HG03060 (cell line): ENCODE measurements around the gene CATSPERB.
"Not testable (repeated sequence)": the region's sequence is repeated elsewhere in the genome, so short reads cannot be mapped to it uniquely, and the experiment has no call there.

Experiments used
- ATAC-seq: cut with Tn5 transposase; IDR thresholded peaks from one replicate; pipeline ENCODE4 v1.9.1; 2021; ENCODE audit warnings: low read depth, moderate number of reproducible peaks; ENCODE audit not compliant: unreplicated experiment

CATSPERB gene

GRCh38 chr14:91732859-91733477 lies 1.1 kb upstream of the CATSPERB start:
- ATAC-seq: no peak

DNA sequence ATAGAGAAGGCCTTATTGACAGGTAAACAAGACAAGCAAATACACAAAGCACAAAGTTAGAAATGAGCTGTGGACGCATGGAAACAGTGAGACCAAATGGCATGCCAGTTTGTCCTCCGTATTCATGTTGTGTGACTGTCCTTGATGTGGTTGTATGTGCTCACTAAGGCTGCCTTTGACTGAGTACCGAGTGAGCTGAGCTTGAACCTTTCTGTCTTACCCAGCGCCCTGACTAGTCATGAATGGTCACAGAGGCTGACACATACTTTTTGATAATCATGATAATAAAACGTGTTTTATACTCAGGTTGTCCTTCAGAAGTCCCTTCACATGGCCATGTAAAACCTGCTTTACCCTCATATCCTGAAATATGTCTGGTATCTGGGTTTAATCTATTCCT lies 553 bp upstream of the CATSPERB start:
- ATAC-seq: no peak

- ATAC-seq: no peak
Measured at GRCh38 chr14:91731018-91731417, 868 bp downstream of the CATSPERB start.

- ATAC-seq: no peak
Measured at GRCh38 chr14:91729756-91730155, 2.1 kb downstream of the CATSPERB start.

GRCh38 chr14:91728616-91729183 lies 3.2 kb downstream of the CATSPERB start:
- no peak for ATAC-seq

DNA sequence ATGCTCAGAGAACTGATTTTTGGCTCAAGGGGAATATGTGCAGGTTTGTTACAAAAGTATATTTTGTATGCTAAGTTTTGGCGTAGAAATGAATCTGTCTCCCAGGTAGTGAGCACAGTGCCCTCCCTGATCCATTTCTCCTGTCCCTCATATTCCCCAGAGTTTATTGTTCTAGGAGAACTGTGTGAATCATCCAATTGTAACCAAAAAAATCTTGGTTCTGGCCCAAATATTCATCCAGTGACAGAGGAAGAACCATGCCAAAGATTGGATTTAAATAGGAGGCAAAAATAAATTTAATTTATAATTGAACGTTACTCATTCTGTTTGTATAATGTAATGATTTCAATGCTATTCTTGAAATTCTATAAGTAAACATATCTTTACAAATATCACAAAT lies 4.8 kb downstream of the CATSPERB start:
- ATAC-seq: no peak

DNA sequence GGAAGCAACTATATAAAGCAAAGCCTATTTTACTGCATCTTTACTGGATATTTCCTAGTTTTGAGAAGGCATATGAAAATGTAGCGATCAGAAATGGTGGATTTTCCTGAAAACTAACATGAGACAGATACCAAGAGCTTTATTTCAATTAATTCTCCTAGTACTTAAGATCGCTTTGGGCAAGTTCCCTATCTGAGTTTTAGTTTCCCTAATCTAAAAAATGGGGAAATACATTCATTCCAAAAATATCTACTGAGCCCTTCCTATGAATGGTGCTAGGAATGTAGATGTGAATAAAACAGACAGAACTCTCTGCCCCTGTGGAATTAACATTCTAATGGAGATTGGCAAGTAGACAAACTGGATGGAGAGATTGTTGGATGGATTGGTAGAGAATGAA lies 8.4 kb downstream of the CATSPERB start:
- ATAC-seq: no peak

GRCh38 chr14:91722386-91722785 lies 9.5 kb downstream of the CATSPERB start:
- no peak for ATAC-seq

GRCh38 chr14:91719839-91720238 lies 12.0 kb downstream of the CATSPERB start:
- ATAC-seq: no peak

DNA sequence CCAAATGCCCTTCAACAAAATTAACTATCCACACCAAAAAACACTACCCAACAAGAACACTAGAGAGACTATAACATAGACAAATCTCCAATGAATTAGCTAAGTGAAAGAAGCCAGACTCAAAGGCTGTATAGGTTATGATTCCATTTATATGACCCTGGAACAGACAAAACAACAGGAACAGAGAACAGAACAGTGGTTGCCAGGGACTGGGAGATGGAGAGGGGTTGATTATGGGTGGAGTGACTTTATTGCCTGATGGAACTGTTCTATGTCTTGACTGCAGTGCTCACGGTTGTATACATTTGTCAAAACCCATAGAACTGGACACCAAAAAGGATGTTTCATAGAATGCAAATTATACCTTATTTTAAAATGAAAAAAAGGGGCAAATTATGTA lies 14.9 kb downstream of the CATSPERB start:
- no peak for ATAC-seq

DNA sequence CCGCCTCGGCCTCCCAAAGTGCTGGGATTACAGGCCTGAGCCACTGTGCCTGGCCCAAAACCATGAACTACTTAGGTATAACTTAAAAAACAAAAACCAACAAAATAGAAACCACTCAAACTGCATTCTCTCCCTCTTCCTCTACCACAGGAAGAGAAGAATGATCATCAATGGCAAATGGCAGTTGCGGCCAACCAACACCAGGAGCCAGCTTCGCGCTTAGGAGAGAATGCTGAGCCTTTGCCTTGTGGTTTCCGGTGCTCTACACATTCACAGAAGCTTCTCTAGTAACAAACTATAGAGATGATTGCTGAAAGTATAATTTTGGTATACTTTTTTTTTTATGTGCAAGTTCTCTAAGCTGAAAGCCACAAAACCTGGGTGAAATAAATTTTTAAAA lies 17.1 kb downstream of the CATSPERB start:
- ATAC-seq: no peak

GRCh38 chr14:91708795-91709194 lies 23.1 kb downstream of the CATSPERB start:
- no peak for ATAC-seq

DNA sequence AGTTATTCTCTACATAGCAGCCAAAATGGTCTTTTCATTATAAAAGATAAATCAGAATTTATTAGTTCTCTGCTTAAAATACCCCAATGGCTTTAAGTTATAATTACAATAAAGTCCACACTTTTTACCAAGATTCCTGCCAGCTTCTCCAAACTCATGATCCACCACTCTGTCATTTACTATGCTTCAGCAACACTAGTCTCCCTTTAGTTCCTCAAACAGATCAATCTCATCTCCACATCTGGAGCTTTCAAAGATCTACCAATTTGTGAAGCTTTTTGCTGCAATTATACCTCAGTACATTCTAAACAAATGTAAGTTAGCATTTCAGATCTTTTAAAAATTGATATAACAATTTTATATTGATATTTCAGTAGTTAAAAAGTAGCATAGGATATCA lies 24.9 kb downstream of the CATSPERB start:
- no peak for ATAC-seq

DNA sequence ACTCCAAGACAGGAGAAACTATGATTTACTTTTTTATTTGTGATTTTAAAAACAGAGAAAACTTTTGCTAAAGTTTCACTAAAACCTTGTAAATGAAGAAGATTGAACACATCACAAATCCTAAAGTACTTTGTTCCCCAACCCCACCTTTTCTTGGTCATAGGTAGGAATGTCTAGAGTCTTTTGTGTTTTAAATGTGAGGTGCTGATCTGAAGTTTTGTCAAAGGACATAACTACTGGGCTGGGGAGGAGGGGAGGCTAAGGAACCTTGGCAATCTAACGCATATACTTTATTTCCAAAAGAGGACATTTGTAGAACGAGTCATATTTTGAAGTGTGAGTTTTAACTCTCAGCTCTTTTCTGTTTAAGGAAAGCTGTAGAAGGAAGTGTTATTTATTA lies 37.2 kb downstream of the CATSPERB start:
- no peak for ATAC-seq

DNA sequence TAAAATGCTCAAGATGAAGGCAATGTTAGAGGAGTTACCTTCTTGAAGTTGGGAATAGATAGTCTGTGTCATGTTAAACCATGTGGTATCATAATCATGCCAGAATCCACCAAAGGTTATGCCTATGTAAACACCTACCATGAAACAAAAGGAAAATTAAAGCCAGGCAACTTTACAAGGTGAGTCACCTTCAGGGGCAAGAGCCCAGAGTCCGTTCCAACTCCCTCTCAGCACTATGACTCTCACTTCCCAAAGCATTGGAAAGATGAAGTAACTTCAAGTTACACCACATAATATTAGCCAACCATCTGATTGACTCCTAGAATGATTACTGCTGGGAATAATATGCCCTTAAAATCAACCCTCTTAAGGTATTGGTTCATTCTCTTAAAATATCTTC lies 38.5 kb downstream of the CATSPERB start:
- ATAC-seq: no peak

- no peak for ATAC-seq
Measured at GRCh38 chr14:91692075-91692474, 39.8 kb downstream of the CATSPERB start.

- no peak for ATAC-seq
Measured at GRCh38 chr14:91689608-91690007, 42.3 kb downstream of the CATSPERB start.

- ATAC-seq: not testable (repeated sequence)
Measured at GRCh38 chr14:91687436-91687835, 44.5 kb downstream of the CATSPERB start.

- ATAC-seq: no peak
Measured at GRCh38 chr14:91685600-91685999, 46.3 kb downstream of the CATSPERB start.

GRCh38 chr14:91681893-91682563 lies 49.9 kb downstream of the CATSPERB start:
- ATAC-seq: no peak

GRCh38 chr14:91681118-91681517 lies 50.8 kb downstream of the CATSPERB start:
- ATAC-seq: no peak

- no peak for ATAC-seq
Measured at GRCh38 chr14:91679273-91679672, 52.6 kb downstream of the CATSPERB start.
